Middle frontal gyrus (tissue), 1 donor: ENCODE data around the gene CCDC124.
"Not testable (repeated sequence)": the region's sequence is repeated elsewhere in the genome, so short reads cannot be mapped to it uniquely, and the experiment has no call there.

Experiments
- DNase-seq: peaks from one replicate; pipeline ENCODE4 v3.0.0-alpha.2; 2015; ENCODE audit warnings: low spot score; ENCODE audit errors: extremely low spot score

Gene CCDC124

DNA sequence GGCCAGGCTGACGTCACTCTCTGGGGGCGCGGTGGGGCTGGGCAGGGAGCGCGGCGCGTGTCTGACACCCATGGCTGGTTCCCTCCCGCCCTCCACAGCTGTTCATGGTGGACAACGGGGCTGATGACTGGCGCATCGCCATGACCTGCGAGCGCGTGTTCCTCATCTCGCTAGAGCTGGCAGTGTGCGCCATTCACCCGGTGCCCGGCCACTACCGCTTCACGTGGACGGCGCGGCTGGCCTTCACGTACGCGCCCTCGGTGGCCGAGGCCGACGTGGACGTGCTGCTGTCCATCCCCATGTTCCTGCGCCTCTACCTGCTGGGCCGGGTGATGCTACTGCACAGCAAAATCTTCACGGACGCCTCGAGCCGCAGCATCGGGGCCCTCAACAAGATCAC lies 48.8 kb downstream of the CCDC124 start:
- DNase-seq, result no peak

DNA sequence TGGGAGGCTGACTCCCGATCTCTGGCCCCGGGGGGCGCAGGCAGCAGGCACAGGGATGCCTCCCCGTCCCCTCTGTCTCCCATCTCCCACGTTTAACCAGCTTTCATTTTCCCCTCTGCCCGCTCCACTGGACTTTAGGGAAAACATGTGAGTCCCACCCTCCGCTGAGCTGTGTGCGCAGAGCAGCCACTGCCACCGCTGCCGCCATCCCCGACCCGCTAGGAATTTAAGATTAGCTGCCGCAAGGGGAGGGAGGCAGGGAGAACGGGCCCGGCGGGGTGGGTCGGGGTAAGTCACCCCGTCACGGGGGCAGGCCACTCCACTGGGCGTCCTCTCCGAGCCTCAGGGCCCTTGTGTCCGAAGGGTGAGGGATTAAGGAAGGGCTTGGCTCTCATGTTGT lies 49.6 kb downstream of the CCDC124 start:
- no peak for DNase-seq

DNA sequence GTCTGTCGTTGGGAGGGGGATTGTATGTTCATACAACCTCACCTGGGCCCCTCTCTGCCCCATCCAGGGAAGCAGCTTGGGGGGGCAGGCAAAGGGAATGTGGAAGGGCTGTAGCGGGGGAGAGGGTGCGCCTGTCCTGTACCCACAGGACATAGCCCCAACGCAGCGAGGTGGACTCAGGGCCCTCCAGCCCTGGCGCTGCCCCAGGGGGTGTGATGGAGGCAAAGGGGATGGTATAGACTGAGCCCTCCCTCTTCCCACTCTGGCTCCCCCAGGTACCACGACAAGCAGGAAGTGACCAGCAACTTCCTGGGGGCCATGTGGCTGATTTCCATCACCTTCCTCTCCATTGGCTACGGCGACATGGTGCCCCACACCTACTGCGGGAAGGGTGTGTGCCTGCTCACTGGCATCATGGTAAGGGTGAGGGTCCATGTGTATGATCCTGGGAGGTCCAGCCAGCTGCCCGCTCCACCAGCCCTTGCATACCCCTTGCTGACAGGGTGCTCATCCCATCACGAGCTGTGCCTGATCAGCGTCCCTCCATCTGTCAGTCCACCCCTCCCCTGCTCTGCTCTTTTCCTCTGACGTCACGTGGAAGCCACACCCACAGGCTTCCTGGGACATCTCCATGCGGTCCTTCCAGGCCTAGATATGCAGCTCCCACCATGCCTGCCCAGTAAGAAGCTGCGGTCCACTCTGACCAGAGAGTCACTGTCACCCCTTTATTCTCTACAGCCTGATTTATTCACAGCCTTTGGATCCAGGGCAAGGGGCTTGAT lies 52.4 kb downstream of the CCDC124 start:
- no peak for DNase-seq

DNA sequence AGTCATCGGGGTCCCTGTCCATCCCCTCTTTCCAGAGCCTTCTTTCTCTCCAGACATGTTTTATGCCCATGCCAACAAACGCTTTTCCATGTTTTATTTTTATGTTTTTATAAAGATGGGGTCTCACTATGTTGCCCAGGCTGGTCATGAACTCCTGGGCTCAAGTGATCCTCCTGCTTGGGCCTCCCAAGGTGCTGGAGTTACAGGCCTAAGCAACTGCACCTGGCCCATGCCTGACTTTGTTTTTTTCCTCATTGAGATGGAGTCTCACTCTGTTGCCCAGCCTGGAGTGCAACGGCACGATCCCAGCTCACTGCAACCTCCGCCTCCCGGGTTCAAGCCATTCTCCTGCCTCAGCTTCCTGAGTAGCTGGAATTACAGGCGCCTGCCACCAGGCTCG lies 53.8 kb downstream of the CCDC124 start:
- DNase-seq, result not testable (repeated sequence)

DNA sequence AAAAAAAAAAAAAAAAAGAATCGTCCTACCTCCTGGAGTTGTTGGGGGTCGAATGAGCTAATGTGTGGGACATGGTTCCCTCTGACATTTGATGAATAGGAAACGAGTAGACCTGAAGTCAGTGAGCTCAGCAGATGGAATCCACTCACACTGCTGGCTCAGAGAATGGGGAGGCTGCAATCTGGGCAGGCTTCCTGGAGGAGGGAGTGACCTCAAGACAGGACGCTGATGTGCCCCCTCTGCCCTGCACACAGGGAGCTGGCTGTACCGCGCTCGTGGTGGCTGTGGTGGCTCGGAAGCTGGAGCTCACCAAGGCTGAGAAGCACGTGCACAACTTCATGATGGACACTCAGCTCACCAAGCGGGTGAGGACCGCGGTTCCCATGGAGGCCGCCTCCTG lies 55.3 kb downstream of the CCDC124 start:
- no peak for DNase-seq

DNA sequence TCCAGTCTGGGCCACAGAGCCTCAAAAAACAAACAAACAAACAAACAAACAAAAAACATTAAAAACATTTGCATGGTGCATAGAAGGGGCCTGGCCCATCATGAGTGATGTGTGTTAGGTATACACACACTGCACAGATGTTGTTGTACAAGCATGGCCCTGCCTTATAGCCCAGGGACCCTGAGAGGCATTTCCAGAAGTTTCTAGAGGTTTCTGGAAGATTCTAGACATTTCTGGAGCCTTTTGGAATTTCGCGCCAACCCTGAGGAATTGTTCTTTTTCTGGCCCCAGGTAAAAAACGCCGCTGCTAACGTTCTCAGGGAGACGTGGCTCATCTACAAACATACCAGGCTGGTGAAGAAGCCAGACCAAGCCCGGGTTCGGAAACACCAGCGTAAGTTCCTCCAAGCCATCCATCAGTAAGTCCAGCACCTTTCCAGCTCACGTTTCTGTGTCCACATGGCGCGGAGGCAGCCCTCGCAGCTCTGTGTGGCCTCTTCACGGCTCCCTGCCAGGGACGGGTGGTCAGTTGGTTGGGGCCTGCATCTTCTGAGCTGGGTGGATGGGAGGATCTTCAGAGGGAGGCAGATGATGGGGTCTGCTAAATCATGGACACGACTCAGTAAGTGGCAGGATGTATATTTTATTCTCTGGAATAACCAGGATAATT lies 56.7 kb downstream of the CCDC124 start:
- no peak for DNase-seq

DNA sequence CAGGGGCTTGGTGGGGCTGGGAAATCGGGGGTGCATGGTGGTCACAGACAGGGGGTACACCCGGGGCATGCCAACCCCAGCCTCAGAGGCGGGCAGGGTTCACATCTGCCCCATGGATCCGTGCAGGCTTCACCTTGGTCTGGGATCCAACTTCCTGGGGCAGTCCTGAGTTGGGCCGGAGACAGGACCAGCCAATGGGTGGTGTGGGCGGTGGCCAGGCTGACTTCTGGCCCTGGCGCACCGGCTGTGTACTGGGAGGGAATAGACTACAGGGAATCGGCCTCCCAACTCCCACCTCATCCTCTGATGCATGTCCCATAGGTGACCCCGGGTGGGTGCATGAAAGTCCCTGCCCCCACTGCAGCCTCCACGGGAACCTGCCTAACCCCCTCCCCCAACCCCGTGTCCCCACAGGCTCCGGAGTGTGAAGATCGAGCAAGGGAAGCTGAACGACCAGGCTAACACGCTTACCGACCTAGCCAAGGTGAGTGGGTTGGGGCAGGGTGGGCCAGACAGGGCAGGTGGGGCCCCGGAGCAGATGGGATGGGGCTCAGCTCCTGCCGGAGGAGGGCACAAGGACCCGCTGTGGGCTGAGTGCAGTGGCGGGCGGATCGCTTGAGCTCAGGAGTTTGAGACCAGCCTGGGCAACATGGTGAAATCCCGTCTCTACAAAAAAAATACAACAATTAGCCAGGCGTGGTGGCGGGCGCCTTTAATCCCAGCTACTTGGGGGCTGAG lies 60.4 kb downstream of the CCDC124 start:
- no peak for DNase-seq
